Measurements from ENCODE around the gene GUK1. TPM values are rescaled to one million over a fixed set of nuclear protein-coding genes. Genes with fewer than 3 reads are reported as not detected.

The GUK1 gene
- total and polyA plus RNA-seq, 2 donors (not counting 1 experiment from before 2014, with no cell fraction given) = 125 to 356 TPM

GRCh38 chr1:228114827-228115226 lies 25.3 kb upstream of the GUK1 start:
- H3K4me3 ChIP-seq (ENCODE audit: control extremely low read depth in 1 of 5, extremely low read depth in 1 of 5, insufficient read depth in 1 of 5, low read depth in 2 of 5, low read length in 4 of 5) = no peak overlapping the region
- H3K27me3 Mint-ChIP-seq = no peaks in the 10 kb centered on the region
- H3K9me3 ChIP-seq (ENCODE audit: control extremely low read depth in 1 of 3, control insufficient read depth in 2 of 3, insufficient read depth in 1 of 3, low read length in 2 of 3) = no peaks in the 10 kb centered on the region
- H3K4me1 Mint-ChIP-seq = peaks cover 3% of the 10 kb centered on the region
- H3K27ac ChIP-seq (ENCODE audit: low read length in 2 of 2) = no peak overlapping the region
- ChIA-PET POLR2A (interaction anchor here (0.6 kb wide), 1 partner anchor 55 kb away, joined by 6 read pairs; no protein-coding TSS in a partner anchor), CTCF (no interaction called here)
- H4K20me1 ChIP-seq (ENCODE audit: control insufficient read depth, insufficient read depth, low read length, poor library complexity, severe bottlenecking) = no peaks in the 10 kb centered on the region
- TF ChIP-seq EZH2 (IDR thresholded peaks at IDR 0.05; ENCODE audit: borderline replicate concordance, insufficient read depth, low read depth, low read length, poor library complexity, severe bottlenecking) = no peak
- no peak for TF ChIP-seq CTCF (IDR thresholded peaks at IDR 0.05)
- intact Hi-C loops (cut with micrococcal nuclease) = no loop called here
- H3K27ac Mint-ChIP-seq = no peak overlapping the region
- H3K4me2 ChIP-seq (replicated peaks; ENCODE audit: low read depth, low read length, poor library complexity, severe bottlenecking) = no peak overlapping the region
- H3K27me3 ChIP-seq (replicated peaks in 1 of 4; ENCODE audit: control extremely low read depth in 1 of 4, control insufficient read depth in 3 of 4, insufficient read depth in 4 of 4, low read length in 3 of 4) = no peaks in the 10 kb centered on the region
- no peaks in the 10 kb centered on the region for H3K36me3 ChIP-seq (replicated peaks in 1 of 2; ENCODE audit: control extremely low read depth in 1 of 2, control insufficient read depth in 1 of 2, extremely low read depth in 1 of 2, insufficient read depth in 2 of 2, low read length in 1 of 2)
- no peak for ATAC-seq (ENCODE audit: low read depth)
- peaks cover 3% of the 10 kb centered on the region for H3K9me3 Mint-ChIP-seq (ENCODE audit: insufficient read depth)
- H3K4me3 Mint-ChIP-seq = no peak overlapping the region
- H3K79me2 ChIP-seq (ENCODE audit: control insufficient read depth, insufficient read depth, low read length) = peaks cover 2% of the 10 kb centered on the region
- H3K9ac ChIP-seq (ENCODE audit: low read length) = no peak overlapping the region
- peaks cover 5 to 6% of the 10 kb centered on the region in 2 donors for H3K4me1 ChIP-seq (ENCODE audit: control insufficient read depth in 2 of 2, insufficient read depth in 2 of 2, low read length in 2 of 2)
- DNase-seq = no peak
- WGBS (ENCODE audit: insufficient coverage) = no CpG with 5 or more reads among the region's 3 CpGs
- no peak overlapping the region for H2AFZ ChIP-seq (ENCODE audit: insufficient read depth, low read depth, low read length, poor library complexity, severe bottlenecking)

DNA sequence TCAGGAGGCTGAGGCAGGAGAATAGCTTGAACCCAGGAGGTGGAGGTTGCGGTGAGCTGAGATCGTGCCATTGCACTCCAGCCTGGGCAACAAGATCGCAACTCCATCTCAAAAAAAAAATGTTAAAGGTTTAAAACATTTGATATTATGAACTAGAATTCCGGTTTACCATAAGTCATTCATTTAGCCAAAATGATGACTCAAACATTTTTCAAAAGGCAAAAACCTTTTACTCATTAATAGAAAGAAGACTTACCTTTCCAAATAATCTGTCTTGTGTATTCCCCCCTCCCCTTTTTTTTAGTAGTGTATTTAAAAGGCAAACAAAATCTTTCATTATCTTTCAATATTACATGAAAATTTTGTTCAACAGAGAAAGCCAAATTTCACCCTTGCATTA lies 22.7 kb upstream of the GUK1 start:
- ChIA-PET POLR2A (no interaction called here), CTCF (no interaction called here)
- peaks cover 3% of the 10 kb centered on the region for H3K9me3 Mint-ChIP-seq (ENCODE audit: insufficient read depth)
- peaks cover 5% of the 10 kb centered on the region for H3K4me1 Mint-ChIP-seq
- no peak for TF ChIP-seq EZH2 (IDR thresholded peaks at IDR 0.05; ENCODE audit: borderline replicate concordance, insufficient read depth, low read depth, low read length, poor library complexity, severe bottlenecking)
- no peak for TF ChIP-seq CTCF (IDR thresholded peaks at IDR 0.05)
- ATAC-seq (ENCODE audit: low read depth) (no peak), DNase-seq (no peak)
- Histone ChIP-seq H3K4me1 (ENCODE audit: control insufficient read depth in 2 of 2, insufficient read depth in 2 of 2, low read length in 2 of 2) (peaks cover 10 to 11% of the 10 kb centered on the region in 2 donors), H3K79me2 (ENCODE audit: control insufficient read depth, insufficient read depth, low read length) (no peaks in the 10 kb centered on the region), H3K4me3 (ENCODE audit: control extremely low read depth in 1 of 5, extremely low read depth in 1 of 5, insufficient read depth in 1 of 5, low read depth in 2 of 5, low read length in 4 of 5) (no peak overlapping the region), H3K27ac (ENCODE audit: low read length in 2 of 2) (no peak overlapping the region), H4K20me1 (ENCODE audit: control insufficient read depth, insufficient read depth, low read length, poor library complexity, severe bottlenecking) (no peaks in the 10 kb centered on the region), H3K36me3 (replicated peaks in 1 of 2; ENCODE audit: control extremely low read depth in 1 of 2, control insufficient read depth in 1 of 2, extremely low read depth in 1 of 2, insufficient read depth in 2 of 2, low read length in 1 of 2) (no peaks in the 10 kb centered on the region), H2AFZ (ENCODE audit: insufficient read depth, low read depth, low read length, poor library complexity, severe bottlenecking) (no peak overlapping the region), H3K27me3 (replicated peaks in 1 of 4; ENCODE audit: control extremely low read depth in 1 of 4, control insufficient read depth in 3 of 4, insufficient read depth in 4 of 4, low read length in 3 of 4) (no peaks in the 10 kb centered on the region), H3K9ac (ENCODE audit: low read length) (no peak overlapping the region), H3K9me3 (ENCODE audit: control extremely low read depth in 1 of 3, control insufficient read depth in 2 of 3, insufficient read depth in 1 of 3, low read length in 2 of 3) (no peaks in the 10 kb centered on the region), H3K4me2 (replicated peaks; ENCODE audit: low read depth, low read length, poor library complexity, severe bottlenecking) (no peak overlapping the region)
- WGBS (ENCODE audit: insufficient coverage) = 100% methylated on average over 1 of the region's 4 CpGs
- no peak overlapping the region for H3K27ac Mint-ChIP-seq
- no peaks in the 10 kb centered on the region for H3K27me3 Mint-ChIP-seq
- intact Hi-C loops (cut with micrococcal nuclease) = no loop called here
- H3K4me3 Mint-ChIP-seq = no peak overlapping the region

Data from B cell (primary cell).